ENCODE measurements around the gene TLCD3B. TPM values are rescaled to one million over a fixed set of nuclear protein-coding genes. Genes with fewer than 3 reads are reported as not detected.

TLCD3B gene
- polyA plus RNA-seq, 1 experiment: not detected

- POLR2A ChIA-PET: interaction anchor here (1.2 kb wide), 1 partner anchor 50 kb away, joined by 4 read pairs; the partner anchor contains the start of gene KCTD13
- TF ChIP-seq, protein P1, sequence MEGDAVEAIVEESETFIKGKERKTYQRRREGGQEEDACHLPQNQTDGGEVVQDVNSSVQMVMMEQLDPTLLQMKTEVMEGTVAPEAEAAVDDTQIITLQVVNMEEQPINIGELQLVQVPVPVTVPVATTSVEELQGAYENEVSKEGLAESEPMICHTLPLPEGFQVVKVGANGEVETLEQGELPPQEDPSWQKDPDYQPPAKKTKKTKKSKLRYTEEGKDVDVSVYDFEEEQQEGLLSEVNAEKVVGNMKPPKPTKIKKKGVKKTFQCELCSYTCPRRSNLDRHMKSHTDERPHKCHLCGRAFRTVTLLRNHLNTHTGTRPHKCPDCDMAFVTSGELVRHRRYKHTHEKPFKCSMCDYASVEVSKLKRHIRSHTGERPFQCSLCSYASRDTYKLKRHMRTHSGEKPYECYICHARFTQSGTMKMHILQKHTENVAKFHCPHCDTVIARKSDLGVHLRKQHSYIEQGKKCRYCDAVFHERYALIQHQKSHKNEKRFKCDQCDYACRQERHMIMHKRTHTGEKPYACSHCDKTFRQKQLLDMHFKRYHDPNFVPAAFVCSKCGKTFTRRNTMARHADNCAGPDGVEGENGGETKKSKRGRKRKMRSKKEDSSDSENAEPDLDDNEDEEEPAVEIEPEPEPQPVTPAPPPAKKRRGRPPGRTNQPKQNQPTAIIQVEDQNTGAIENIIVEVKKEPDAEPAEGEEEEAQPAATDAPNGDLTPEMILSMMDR (IDR thresholded peaks at IDR 0.05; ENCODE audit: low read depth, low read length): no peak
- no peak for DNase-seq (ENCODE audit: low read depth, low spot score)
- Histone ChIP-seq H3K4me3 (ENCODE audit: low read depth, low read length) (peak overlapping the region; percentile 92), H3K9me3 (ENCODE audit: control insufficient read depth, insufficient read depth, low read length) (no peaks in the 10 kb centered on the region; the same call in 1 of the 2 replicates), H3K27me3 (ENCODE audit: control insufficient read depth, insufficient read depth, low read length) (no peaks in the 10 kb centered on the region), H3K27ac (ENCODE audit: low read depth, low read length) (no peak overlapping the region)
- CTCF ChIA-PET: interaction anchor here (1.7 kb wide), 1 partner anchor 56 kb away, joined by 4 read pairs; no protein-coding TSS in a partner anchor
Measured at GRCh38 chr16:29975811-29976511, 55.1 kb downstream of the TLCD3B start.

DNA sequence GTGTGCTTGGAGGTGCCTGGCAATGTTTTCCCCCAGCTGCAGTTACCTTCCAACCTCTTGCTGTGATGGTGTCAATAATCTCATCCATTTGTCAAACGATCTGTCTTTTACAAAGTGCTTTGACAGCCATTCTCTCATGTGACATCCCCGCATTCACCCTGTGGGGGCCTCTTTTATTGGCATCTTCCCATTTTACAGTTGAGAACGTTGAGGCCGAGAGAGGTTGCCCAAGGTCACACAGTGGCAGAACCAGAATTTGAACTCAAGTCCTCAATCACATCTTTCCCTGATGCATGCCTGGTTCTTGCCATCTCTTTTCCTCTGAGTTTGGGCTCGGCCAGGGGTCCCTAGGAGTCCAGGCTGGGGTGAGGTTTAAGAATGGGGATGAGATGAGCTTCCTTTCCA is 55.9 kb downstream of the TLCD3B start:
- CTCF ChIA-PET: interaction anchor here (1.7 kb wide), 1 partner anchor 57 kb away, joined by 4 read pairs; no protein-coding TSS in a partner anchor
- TF ChIP-seq, protein P1 (IDR thresholded peaks at IDR 0.05; ENCODE audit: low read depth, low read length): no peak
- Histone ChIP-seq H3K27ac (ENCODE audit: low read depth, low read length) (no peak overlapping the region), H3K4me3 (ENCODE audit: low read depth, low read length) (peak overlapping the region; percentile 92), H3K9me3 (ENCODE audit: control insufficient read depth, insufficient read depth, low read length) (no peaks in the 10 kb centered on the region; the same call in 1 of the 2 replicates), H3K27me3 (ENCODE audit: control insufficient read depth, insufficient read depth, low read length) (no peaks in the 10 kb centered on the region)
- DNase-seq (ENCODE audit: low read depth, low spot score): no peak
- POLR2A ChIA-PET: interaction anchor here (0.6 to 1.2 kb wide), 2 partner anchors 49 to 298 kb away, joined by 4 to 5 read pairs; partner anchors contain the start of gene KCTD13

Other genes with a start within 250 kb of the TLCD3B start
- 14.1 and 19.9 TPM in 2 replicates for gene KIF22, start 240.5 kb downstream of the TLCD3B start, polyA plus RNA-seq (2011; rRNA removed)
- 58.4 and 79.6 TPM in 2 replicates for gene MAZ, start 224.7 kb downstream of the TLCD3B start, polyA plus RNA-seq (2011; rRNA removed)
- 5.7 and 6.1 TPM in 2 replicates for gene PRRT2, start 219.1 kb downstream of the TLCD3B start, polyA plus RNA-seq (2011; rRNA removed)
- 14.3 and 14.5 TPM in 2 replicates for gene PAGR1, start 215.1 kb downstream of the TLCD3B start, polyA plus RNA-seq (2011; rRNA removed)
- gene MVP, start 210.8 kb downstream of the TLCD3B start, polyA plus RNA-seq (2011; rRNA removed): 251 and 321 TPM in 2 replicates
- 89.9 and 112 TPM in 2 replicates for gene CDIPT, start 168.0 kb downstream of the TLCD3B start, polyA plus RNA-seq (2011; rRNA removed)
- gene SEZ6L2, start 131.7 kb downstream of the TLCD3B start, polyA plus RNA-seq (2011; rRNA removed): 5.0 and 6.8 TPM in 2 replicates
- 3.5 and 4.6 TPM in 2 replicates for gene ASPHD1, start 130.8 kb downstream of the TLCD3B start, polyA plus RNA-seq (2011; rRNA removed)
- 7.4 and 8.8 TPM in 2 replicates for gene KCTD13, start 105.0 kb downstream of the TLCD3B start, polyA plus RNA-seq (2011; rRNA removed)
- 88.6 and 107 TPM in 2 replicates for gene TMEM219, start 69.2 kb downstream of the TLCD3B start, polyA plus RNA-seq (2011; rRNA removed)
- 16.9 and 18.2 TPM in 2 replicates for gene TAOK2, start 57.4 kb downstream of the TLCD3B start, polyA plus RNA-seq (2011; rRNA removed)
- gene HIRIP3, start 35.7 kb downstream of the TLCD3B start, polyA plus RNA-seq (2011; rRNA removed): 2.5 and 3.8 TPM in 2 replicates
- 27.3 and 27.5 TPM in 2 replicates for gene INO80E, start 35.0 kb downstream of the TLCD3B start, polyA plus RNA-seq (2011; rRNA removed)
- 0.22 and 0.46 TPM in 2 replicates for gene DOC2A, start 20.2 kb downstream of the TLCD3B start, polyA plus RNA-seq (2011; rRNA removed)
- gene C16orf92, start 8.1 kb downstream of the TLCD3B start, polyA plus RNA-seq (2011; rRNA removed): not detected in 2 replicates
- gene ALDOA, start 34.5 kb upstream of the TLCD3B start, polyA plus RNA-seq (2011; rRNA removed): 631 and 806 TPM in 2 replicates
- 112 and 140 TPM in 2 replicates for gene PPP4C, start 44.7 kb upstream of the TLCD3B start, polyA plus RNA-seq (2011; rRNA removed)
- not detected in 2 replicates for gene TBX6, start 60.7 kb upstream of the TLCD3B start, polyA plus RNA-seq (2011; rRNA removed)
- gene YPEL3, start 64.9 kb upstream of the TLCD3B start, polyA plus RNA-seq (2011; rRNA removed): 15.6 and 23.1 TPM in 2 replicates
- 1.2 and 1.9 TPM in 2 replicates for gene GDPD3, start 82.3 kb upstream of the TLCD3B start, polyA plus RNA-seq (2011; rRNA removed)
- 82.5 and 91.7 TPM in 2 replicates for gene MAPK3, start 91.9 kb upstream of the TLCD3B start, polyA plus RNA-seq (2011; rRNA removed)
- 2.9 and 4.2 TPM in 2 replicates for gene CORO1A, start 152.3 kb upstream of the TLCD3B start, polyA plus RNA-seq (2011; rRNA removed)
- 17.5 and 38.2 TPM in 2 replicates for gene BOLA2B, start 162.4 kb upstream of the TLCD3B start, polyA plus RNA-seq (2011; rRNA removed)
- gene SLX1A, start 162.6 kb upstream of the TLCD3B start, polyA plus RNA-seq (2011; rRNA removed): 3.8 and 13.4 TPM in 2 replicates
- 7.3 and 8.5 TPM in 2 replicates for gene SULT1A3, start 168.0 kb upstream of the TLCD3B start, polyA plus RNA-seq (2011; rRNA removed)
- gene NPIPB13, start 217.2 kb upstream of the TLCD3B start, polyA plus RNA-seq (2011; rRNA removed): 0.83 and 1.7 TPM in 2 replicates